HG02884 (cell line): Measurements from ENCODE around the gene RHBDF1.

ENCODE experiments used
- ATAC-seq: cut with Tn5 transposase; IDR thresholded peaks from one replicate; pipeline ENCODE4 v1.9.1; 2021; ENCODE audit warnings: mild to moderate bottlenecking, moderate library complexity; ENCODE audit not compliant: unreplicated experiment

RHBDF1 gene

GRCh38 chr16:75580-76501 is 3.4 kb upstream of the RHBDF1 start:
- no peak for ATAC-seq

GRCh38 chr16:74747-75334 is 2.4 kb upstream of the RHBDF1 start:
- no peak for ATAC-seq

- ATAC-seq, result no peak
These were observed 1.8 kb upstream of the RHBDF1 start for GRCh38 chr16:74051-74746.

- no peak for ATAC-seq
These were observed 660 bp downstream of the RHBDF1 start for GRCh38 chr16:71540-72401.

GRCh38 chr16:71210-71539 is 1.3 kb downstream of the RHBDF1 start:
- ATAC-seq, result no peak

- ATAC-seq, result no peak
These were observed 3.2 kb downstream of the RHBDF1 start for GRCh38 chr16:69181-69580.

GRCh38 chr16:67884-68789 is 4.3 kb downstream of the RHBDF1 start:
- ATAC-seq, result no peak

GRCh38 chr16:67183-67791 is 5.1 kb downstream of the RHBDF1 start:
- no peak for ATAC-seq

GRCh38 chr16:66309-67182 is 5.9 kb downstream of the RHBDF1 start:
- no peak for ATAC-seq

GRCh38 chr16:65745-66144 is 6.7 kb downstream of the RHBDF1 start:
- ATAC-seq, result no peak

- ATAC-seq, result no peak
These were observed 7.5 kb downstream of the RHBDF1 start for GRCh38 chr16:64914-65255.

GRCh38 chr16:63998-64913 is 8.2 kb downstream of the RHBDF1 start:
- ATAC-seq, result no peak

- ATAC-seq, result no peak
These were observed 9.0 kb downstream of the RHBDF1 start for GRCh38 chr16:63466-63865.

- no peak for ATAC-seq
These were observed 9.5 kb downstream of the RHBDF1 start for GRCh38 chr16:62968-63391.

GRCh38 chr16:62283-62967 is 10.0 kb downstream of the RHBDF1 start:
- no peak for ATAC-seq

- ATAC-seq, result no peak
These were observed 10.6 kb downstream of the RHBDF1 start for GRCh38 chr16:61879-62281.
